PFSK-1 (cell line): ENCODE results near the gene ITSN2.

ENCODE experiments used
- POLR2AphosphoS5 ChIP-seq: IDR thresholded peaks from 2 replicates; pipeline ENCODE4 v1.6.1; 2012; ENCODE audit warnings: low read depth, mild to moderate bottlenecking, control low read depth, low read length, moderate library complexity
- SIN3A ChIP-seq: IDR thresholded peaks from 2 replicates; pipeline ENCODE4 v1.6.1; 2012; ENCODE audit warnings: mild to moderate bottlenecking, low read length, moderate library complexity, borderline replicate concordance; ENCODE audit not compliant: insufficient read depth

DNA sequence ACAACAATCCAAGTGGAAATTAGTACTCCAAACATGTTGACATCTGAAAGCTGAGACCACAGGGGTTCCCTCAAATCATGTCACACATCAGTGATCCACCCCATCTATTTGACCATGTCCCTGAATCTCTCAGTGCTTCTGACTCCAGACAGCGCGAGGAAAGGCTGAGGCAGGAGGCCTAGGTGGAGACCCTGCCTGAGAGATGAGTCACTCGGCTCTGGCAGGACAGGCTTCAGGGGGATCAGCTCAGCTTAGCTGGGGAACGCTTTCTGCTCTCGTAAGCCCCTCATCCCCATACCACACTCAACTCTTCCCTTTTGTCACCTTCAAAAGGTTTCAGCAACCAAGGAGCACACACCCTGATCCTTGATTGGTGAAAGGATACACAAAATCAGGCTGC is 191.3 kb downstream of the ITSN2 start:
- no peak for TF ChIP-seq SIN3A
- TF ChIP-seq POLR2AphosphoS5, result no peak
